PC-3 (cell line): ENCODE data around the gene LYL1.

Experiments used
- EZH2 ChIP-seq: fragments of 300-600 bp; sonication (generic); IDR thresholded peaks from one replicate; pipeline ENCODE4 v1.6.1; 2017; ENCODE audit warnings: antibody characterized with exemption, mild to moderate bottlenecking, low read length; ENCODE audit not compliant: unreplicated experiment
- EZH2phosphoT487 ChIP-seq: fragments of 300-600 bp; sonication (generic); IDR thresholded peaks from 2 replicates; pipeline ENCODE4 v1.6.1; 2018; ENCODE audit warnings: mild to moderate bottlenecking, antibody characterized with exemption, low read length, borderline replicate concordance
- TF ChIP-seq, protein P1 (sequence below): fragments of 300-600 bp; sonication (generic); conservative IDR thresholded peaks from 2 replicates; pipeline ENCODE4 v1.5.1; 2017; ENCODE audit warnings: antibody characterized with exemption, low read depth, mild to moderate bottlenecking, low read length

- TF ChIP-seq EZH2phosphoT487 (no peak), EZH2 (no peak)
- TF ChIP-seq, protein P1, sequence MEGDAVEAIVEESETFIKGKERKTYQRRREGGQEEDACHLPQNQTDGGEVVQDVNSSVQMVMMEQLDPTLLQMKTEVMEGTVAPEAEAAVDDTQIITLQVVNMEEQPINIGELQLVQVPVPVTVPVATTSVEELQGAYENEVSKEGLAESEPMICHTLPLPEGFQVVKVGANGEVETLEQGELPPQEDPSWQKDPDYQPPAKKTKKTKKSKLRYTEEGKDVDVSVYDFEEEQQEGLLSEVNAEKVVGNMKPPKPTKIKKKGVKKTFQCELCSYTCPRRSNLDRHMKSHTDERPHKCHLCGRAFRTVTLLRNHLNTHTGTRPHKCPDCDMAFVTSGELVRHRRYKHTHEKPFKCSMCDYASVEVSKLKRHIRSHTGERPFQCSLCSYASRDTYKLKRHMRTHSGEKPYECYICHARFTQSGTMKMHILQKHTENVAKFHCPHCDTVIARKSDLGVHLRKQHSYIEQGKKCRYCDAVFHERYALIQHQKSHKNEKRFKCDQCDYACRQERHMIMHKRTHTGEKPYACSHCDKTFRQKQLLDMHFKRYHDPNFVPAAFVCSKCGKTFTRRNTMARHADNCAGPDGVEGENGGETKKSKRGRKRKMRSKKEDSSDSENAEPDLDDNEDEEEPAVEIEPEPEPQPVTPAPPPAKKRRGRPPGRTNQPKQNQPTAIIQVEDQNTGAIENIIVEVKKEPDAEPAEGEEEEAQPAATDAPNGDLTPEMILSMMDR, result no peak
Measured at GRCh38 chr19:13132471-13133180, 30.0 kb upstream of the LYL1 start.
